DND-41 (cell line): ENCODE measurements around the gene KCNN3.

ENCODE experiments used
- ATAC-seq: fragments of 200-7000 bp; cut with Tn5 transposase; 3 replicates; pipeline ENCODE4 v1.9.1; 2021; ENCODE audit warnings: low read depth; ENCODE audit not compliant: insufficient read depth
- DNase-seq: peaks from one replicate; pipeline ENCODE4 v3.0.0-alpha.2; 2020
- H2AFZ ChIP-seq: 2 replicates; pipeline ENCODE4 v1.6.0; 2012; ENCODE audit warnings: low read depth, low read length
- H3K27ac ChIP-seq: 2 replicates; pipeline ENCODE4 v1.5.1; 2012; ENCODE audit warnings: low read length, inconsistent platforms
- H3K27me3 ChIP-seq: fragments of 200-600 bp; sonication (generic); 2 replicates; pipeline ENCODE4 v1.6.0; 2012; ENCODE audit warnings: low read length, mild to moderate bottlenecking, inconsistent platforms; ENCODE audit not compliant: insufficient read depth, poor library complexity
- H3K36me3 ChIP-seq: 2 replicates; pipeline ENCODE4 v1.5.1; 2012; ENCODE audit warnings: low read length, inconsistent platforms; ENCODE audit not compliant: insufficient read depth
- H3K4me1 ChIP-seq: 2 replicates; pipeline ENCODE4 v1.5.1; 2012; ENCODE audit warnings: mild to moderate bottlenecking, low read length; ENCODE audit not compliant: insufficient read depth
- H3K4me2 ChIP-seq: 2 replicates; pipeline ENCODE4 v1.6.0; 2012; ENCODE audit warnings: mild to moderate bottlenecking, moderate library complexity, low read length, inconsistent platforms; ENCODE audit not compliant: insufficient read depth
- H3K4me3 ChIP-seq, 2 experiments: fragments of 200-600 bp in 1 of 2; shearing (Covaris generic) in 1 of 2; 2 replicates each; pipeline ENCODE4 v1.5.1; 2012 to 2016; ENCODE audit warnings: inconsistent platforms in 2 of 2, low read length in 2 of 2, mild to moderate bottlenecking in 2 of 2, low read depth in 1 of 2, moderate library complexity in 1 of 2
- H3K79me2 ChIP-seq: 2 replicates; pipeline ENCODE4 v1.6.0; 2012; ENCODE audit warnings: low read length, inconsistent platforms; ENCODE audit not compliant: insufficient read depth
- H3K9ac ChIP-seq: 2 replicates; pipeline ENCODE4 v1.6.0; 2012; ENCODE audit warnings: low read depth, mild to moderate bottlenecking, inconsistent platforms, low read length, moderate library complexity
- H3K9me3 ChIP-seq: 2 replicates; pipeline ENCODE4 v1.5.1; 2012; ENCODE audit warnings: low read length, moderate library complexity, mild to moderate bottlenecking, inconsistent platforms; ENCODE audit not compliant: insufficient read depth, severe bottlenecking
- H4K20me1 ChIP-seq: 2 replicates; pipeline ENCODE4 v1.6.0; 2012; ENCODE audit warnings: low read length; ENCODE audit not compliant: insufficient read depth
- EZH2 ChIP-seq: IDR thresholded peaks from 3 replicates; pipeline ENCODE4 v1.6.1; 2012; ENCODE audit warnings: borderline replicate concordance, low read depth, mild to moderate bottlenecking, moderate library complexity, low read length, inconsistent platforms; ENCODE audit not compliant: severe bottlenecking
- TF ChIP-seq, protein P1 (sequence below): IDR thresholded peaks from 2 replicates; pipeline ENCODE4 v1.5.1; 2012; ENCODE audit warnings: borderline replicate concordance, low read length, moderate library complexity, mild to moderate bottlenecking; ENCODE audit not compliant: poor library complexity, severe bottlenecking; ENCODE audit errors: extremely low read depth

The KCNN3 gene

DNA sequence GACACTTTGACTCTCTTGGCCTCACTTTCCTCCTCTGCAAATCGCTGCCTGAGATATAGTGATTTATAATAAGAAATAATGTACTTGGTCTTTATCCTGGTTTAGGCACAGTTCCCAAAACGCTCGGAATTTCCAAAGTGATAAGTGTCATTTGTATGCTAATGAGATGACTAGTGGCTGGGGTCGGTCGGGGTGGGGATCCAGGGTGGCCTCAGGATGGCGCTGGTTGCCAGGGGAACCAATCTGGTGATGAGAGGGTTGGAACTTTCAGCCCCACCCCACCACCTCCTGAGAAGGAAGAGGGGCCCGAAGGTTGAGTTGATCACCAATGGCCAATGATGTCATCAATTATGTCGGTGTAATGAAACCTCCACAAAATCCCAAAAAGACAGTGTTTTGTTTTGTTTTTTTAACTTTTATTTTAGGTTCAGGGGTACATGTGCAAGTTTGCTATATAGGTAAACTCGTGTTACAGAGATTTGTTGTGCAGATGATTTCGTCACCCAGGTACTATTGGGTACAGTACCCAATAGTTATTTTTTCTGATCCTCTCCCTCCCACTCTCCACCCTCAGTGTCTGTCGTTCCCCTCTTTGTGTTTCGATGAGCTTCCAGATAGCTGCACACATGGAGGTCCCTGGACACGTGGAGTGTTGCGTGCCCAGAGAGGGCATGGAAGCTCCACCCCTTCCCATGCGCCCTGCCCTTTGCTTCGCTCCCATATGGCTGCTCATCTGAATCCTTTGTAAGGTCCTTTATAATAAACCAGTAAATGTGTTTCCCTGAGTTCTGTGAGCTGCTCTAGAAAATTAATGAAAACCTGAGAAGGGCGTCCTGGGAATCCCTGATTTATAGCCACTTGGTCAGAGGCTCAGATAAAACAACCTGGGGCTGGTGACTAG, 97.2 kb downstream of the KCNN3 start:
- Histone ChIP-seq H3K36me3 (no peaks in the 10 kb centered on the region), H3K27me3 (peaks cover 5% of the 10 kb centered on the region), H2AFZ (no peak overlapping the region)

DNA sequence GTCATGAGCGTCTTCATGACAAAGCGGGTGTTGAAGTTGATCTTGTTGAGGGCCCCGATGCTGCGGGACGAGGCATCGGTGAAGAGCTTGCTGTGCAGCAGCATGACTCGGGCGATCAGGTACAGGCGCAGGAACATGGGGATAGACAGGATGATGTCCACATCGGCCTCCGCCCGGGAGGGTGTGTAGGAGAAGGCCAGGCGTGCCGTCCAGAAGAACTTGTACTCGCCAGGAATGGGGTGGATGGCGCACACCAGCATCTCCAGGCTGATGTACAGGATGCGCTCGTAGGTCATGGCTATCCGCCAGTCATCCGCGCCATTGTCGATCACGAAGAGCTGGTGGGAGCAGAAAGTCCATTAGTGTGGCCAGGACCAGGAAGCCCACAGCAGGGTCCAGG, 98.0 kb downstream of the KCNN3 start:
- Histone ChIP-seq H3K9me3 (no peaks in the 10 kb centered on the region), H3K27ac (no peak overlapping the region), H3K4me1 (no peaks in the 10 kb centered on the region), H3K4me2 (no peak overlapping the region), H3K36me3 (no peaks in the 10 kb centered on the region), H3K4me3 (no peak overlapping the region), H3K27me3 (peaks cover 5% of the 10 kb centered on the region), H3K9ac (no peak overlapping the region), H4K20me1 (no peaks in the 10 kb centered on the region), H3K79me2 (no peaks in the 10 kb centered on the region), H2AFZ (no peak overlapping the region)
- ATAC-seq, result no peak
- TF ChIP-seq, protein P1, sequence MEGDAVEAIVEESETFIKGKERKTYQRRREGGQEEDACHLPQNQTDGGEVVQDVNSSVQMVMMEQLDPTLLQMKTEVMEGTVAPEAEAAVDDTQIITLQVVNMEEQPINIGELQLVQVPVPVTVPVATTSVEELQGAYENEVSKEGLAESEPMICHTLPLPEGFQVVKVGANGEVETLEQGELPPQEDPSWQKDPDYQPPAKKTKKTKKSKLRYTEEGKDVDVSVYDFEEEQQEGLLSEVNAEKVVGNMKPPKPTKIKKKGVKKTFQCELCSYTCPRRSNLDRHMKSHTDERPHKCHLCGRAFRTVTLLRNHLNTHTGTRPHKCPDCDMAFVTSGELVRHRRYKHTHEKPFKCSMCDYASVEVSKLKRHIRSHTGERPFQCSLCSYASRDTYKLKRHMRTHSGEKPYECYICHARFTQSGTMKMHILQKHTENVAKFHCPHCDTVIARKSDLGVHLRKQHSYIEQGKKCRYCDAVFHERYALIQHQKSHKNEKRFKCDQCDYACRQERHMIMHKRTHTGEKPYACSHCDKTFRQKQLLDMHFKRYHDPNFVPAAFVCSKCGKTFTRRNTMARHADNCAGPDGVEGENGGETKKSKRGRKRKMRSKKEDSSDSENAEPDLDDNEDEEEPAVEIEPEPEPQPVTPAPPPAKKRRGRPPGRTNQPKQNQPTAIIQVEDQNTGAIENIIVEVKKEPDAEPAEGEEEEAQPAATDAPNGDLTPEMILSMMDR, result no peak
- no peak for TF ChIP-seq EZH2
- no peak for DNase-seq

More for the DNA sequence above, 97.2 kb downstream of the KCNN3 start:
- H3K9me3 ChIP-seq, result no peaks in the 10 kb centered on the region
- no peak for DNase-seq
- no peak overlapping the region for H3K4me2 ChIP-seq
- TF ChIP-seq EZH2, result no peak
- TF ChIP-seq, protein P1, result peak; percentile 12
- no peak overlapping the region for H3K9ac ChIP-seq
- H4K20me1 ChIP-seq, result no peaks in the 10 kb centered on the region
- H3K79me2 ChIP-seq, result no peaks in the 10 kb centered on the region
- no peak for ATAC-seq
- H3K27ac ChIP-seq, result no peak overlapping the region
- no peaks in the 10 kb centered on the region for H3K4me1 ChIP-seq
- H3K4me3 ChIP-seq, result no peak overlapping the region

DNA sequence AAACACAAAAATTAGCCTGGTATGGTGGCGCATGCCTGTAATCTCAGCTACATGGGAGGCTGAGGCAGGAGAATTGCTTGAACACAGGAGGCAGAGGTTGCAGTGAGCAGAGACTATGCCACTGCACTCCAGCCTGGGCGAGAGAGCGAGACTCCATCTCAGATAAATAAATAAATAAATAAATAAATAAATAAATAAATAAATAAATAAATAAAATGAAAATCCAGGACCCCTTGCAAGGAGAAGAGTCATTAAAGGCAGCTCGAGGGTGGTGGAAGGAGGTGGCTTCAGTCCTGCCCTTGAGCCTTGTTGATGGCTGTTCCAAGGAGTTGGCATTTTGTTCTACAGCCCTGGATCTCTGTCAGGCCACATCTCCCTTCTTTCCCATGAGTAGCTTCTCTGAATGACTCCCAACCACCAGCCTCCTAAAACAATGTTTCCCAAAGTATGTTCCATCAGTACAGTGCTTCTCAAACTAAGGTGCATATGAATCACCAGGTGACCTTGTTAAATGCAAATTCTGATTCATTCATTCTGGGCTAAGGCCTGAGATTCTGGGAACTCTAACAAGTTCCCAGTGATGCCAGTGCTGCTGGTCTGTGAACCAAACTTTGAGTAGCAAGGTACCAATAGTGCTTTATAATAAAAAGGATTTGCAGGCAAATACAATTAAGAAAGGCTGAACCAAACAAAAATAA, 99.0 kb downstream of the KCNN3 start:
- Histone ChIP-seq H3K79me2 (no peaks in the 10 kb centered on the region), H3K27ac (no peak overlapping the region), H3K9me3 (no peaks in the 10 kb centered on the region), H2AFZ (no peak overlapping the region), H3K27me3 (peaks cover 5% of the 10 kb centered on the region), H3K4me1 (no peaks in the 10 kb centered on the region), H3K9ac (no peak overlapping the region), H4K20me1 (no peaks in the 10 kb centered on the region), H3K4me2 (no peak overlapping the region), H3K36me3 (no peaks in the 10 kb centered on the region), H3K4me3 (no peak overlapping the region)
- no peak for TF ChIP-seq EZH2
- TF ChIP-seq, protein P1, result no peak
- DNase-seq, result no peak
- ATAC-seq, result no peak
